ENCODE data around the gene SPTLC1. TPM values are rescaled to one million over a fixed set of nuclear protein-coding genes. Genes with fewer than 3 reads are reported as not detected.
"Not testable (repeated sequence)": the region's sequence is repeated elsewhere in the genome, so short reads cannot be mapped to it uniquely, and the experiment has no call there.

Gene SPTLC1, protein sequence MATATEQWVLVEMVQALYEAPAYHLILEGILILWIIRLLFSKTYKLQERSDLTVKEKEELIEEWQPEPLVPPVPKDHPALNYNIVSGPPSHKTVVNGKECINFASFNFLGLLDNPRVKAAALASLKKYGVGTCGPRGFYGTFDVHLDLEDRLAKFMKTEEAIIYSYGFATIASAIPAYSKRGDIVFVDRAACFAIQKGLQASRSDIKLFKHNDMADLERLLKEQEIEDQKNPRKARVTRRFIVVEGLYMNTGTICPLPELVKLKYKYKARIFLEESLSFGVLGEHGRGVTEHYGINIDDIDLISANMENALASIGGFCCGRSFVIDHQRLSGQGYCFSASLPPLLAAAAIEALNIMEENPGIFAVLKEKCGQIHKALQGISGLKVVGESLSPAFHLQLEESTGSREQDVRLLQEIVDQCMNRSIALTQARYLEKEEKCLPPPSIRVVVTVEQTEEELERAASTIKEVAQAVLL
- total RNA-seq, result 10 to 100 TPM; 49.1 to 54.5 TPM

DNA sequence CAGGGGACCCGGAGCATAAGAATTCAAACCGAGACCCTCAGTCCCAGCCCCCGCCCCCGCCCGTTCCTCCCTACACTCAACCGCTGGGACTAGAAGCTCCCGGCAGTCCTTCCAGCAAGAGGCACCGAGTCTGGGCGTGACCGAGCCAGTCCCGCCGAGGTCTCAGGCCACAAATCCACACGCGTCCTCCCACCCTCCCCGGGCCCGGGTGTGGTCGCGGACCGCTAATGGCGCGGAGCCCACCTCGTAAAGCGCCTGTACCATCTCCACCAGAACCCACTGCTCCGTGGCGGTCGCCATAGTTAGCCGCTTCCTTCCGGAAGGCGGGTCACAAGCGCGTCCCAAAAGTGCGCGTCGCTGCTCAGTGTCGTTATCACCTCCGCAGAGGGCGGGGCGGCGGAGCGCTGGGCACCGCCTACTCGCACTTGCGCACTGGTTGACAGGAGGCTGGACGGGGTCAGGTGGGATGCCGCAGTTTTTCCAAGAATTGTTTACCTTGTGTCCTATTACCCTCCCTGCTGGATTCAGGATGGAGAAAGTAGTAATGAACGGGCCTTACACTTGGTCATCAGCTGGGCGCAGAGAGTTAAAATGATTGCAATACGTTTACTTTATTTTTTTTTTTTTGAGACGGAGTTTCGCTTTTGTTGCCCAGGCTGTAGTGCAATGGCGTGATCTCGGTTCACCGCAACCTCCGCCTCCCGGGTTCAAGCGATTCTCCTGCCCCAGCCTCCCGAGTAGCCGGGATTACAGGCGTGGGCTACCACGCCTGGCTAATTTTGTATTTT, at the start of gene SPTLC1:
Gene SPTLC1, minus strand, starts transcription at position 343 of the 788 bp plus-strand sequence. Its CDS starts 43 bp downstream, at position 300.
- Mint-ChIP-seq H3K9me3 (no peaks in the 10 kb centered on the region), H3K36me3 (peaks cover 17% of the 10 kb centered on the region), H3K4me1 (peaks cover 24% of the 10 kb centered on the region), H3K27me3 (no peaks in the 10 kb centered on the region), H3K4me3 (peak within 1 kb of the TSS; percentile 97), H3K27ac (peak within 1 kb of the TSS; percentile 98)
- peak; percentile 95 for DNase-seq

GRCh38 chr9:92164975-92165374, 49.8 kb upstream of the SPTLC1 start:
- peaks cover 14% of the 10 kb centered on the region for H3K27me3 Mint-ChIP-seq
- H3K4me1 Mint-ChIP-seq, result no peaks in the 10 kb centered on the region
- no peak overlapping the region for H3K4me3 Mint-ChIP-seq
- no peak for DNase-seq
- no peak overlapping the region for H3K27ac Mint-ChIP-seq
- no peaks in the 10 kb centered on the region for H3K36me3 Mint-ChIP-seq
- peaks cover 13% of the 10 kb centered on the region for H3K9me3 Mint-ChIP-seq

GRCh38 chr9:92164490-92164889, 49.3 kb upstream of the SPTLC1 start:
- Mint-ChIP-seq H3K36me3 (no peaks in the 10 kb centered on the region), H3K4me3 (no peak overlapping the region), H3K27me3 (peaks cover 17% of the 10 kb centered on the region), H3K4me1 (no peaks in the 10 kb centered on the region), H3K27ac (no peak overlapping the region), H3K9me3 (peaks cover 13% of the 10 kb centered on the region)
- no peak for DNase-seq

- H3K27ac Mint-ChIP-seq, result no peak overlapping the region
- H3K4me1 Mint-ChIP-seq, result no peaks in the 10 kb centered on the region
- H3K36me3 Mint-ChIP-seq, result no peaks in the 10 kb centered on the region
- DNase-seq, result no peak
- H3K9me3 Mint-ChIP-seq, result peaks cover 13% of the 10 kb centered on the region
- H3K27me3 Mint-ChIP-seq, result peaks cover 28% of the 10 kb centered on the region
- no peak overlapping the region for H3K4me3 Mint-ChIP-seq
These were observed 48.1 kb upstream of the SPTLC1 start for GRCh38 chr9:92163276-92163675.

- peaks cover 24% of the 10 kb centered on the region for H3K27me3 Mint-ChIP-seq
- peaks cover 13% of the 10 kb centered on the region for H3K9me3 Mint-ChIP-seq
- no peak overlapping the region for H3K4me3 Mint-ChIP-seq
- no peak overlapping the region for H3K27ac Mint-ChIP-seq
- no peak for DNase-seq
- H3K36me3 Mint-ChIP-seq, result no peaks in the 10 kb centered on the region
- no peaks in the 10 kb centered on the region for H3K4me1 Mint-ChIP-seq
These were observed 45.6 kb upstream of the SPTLC1 start for GRCh38 chr9:92160786-92161185.

DNA sequence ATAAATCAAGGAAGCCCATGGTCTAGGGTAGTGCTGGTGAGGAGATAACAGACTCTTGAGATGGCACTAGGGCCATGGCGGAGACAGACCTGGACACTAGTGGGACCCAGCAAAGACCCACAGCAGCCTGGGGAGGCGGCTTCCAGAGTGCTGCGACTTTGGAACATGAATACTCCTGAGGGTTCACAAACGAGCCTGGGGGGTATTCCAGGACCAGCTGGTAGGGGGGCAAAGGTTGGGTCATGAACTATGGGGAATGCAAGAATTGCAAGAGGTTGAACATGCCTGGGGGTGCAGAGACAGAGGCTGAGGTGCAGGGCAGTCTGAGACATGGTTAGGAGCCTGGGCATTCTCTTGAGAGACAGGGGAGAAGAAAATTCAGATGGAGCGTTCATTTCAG, 43.8 kb upstream of the SPTLC1 start:
- H3K36me3 Mint-ChIP-seq, result no peaks in the 10 kb centered on the region
- peaks cover 2% of the 10 kb centered on the region for H3K9me3 Mint-ChIP-seq
- H3K4me1 Mint-ChIP-seq, result no peaks in the 10 kb centered on the region
- no peak overlapping the region for H3K27ac Mint-ChIP-seq
- H3K27me3 Mint-ChIP-seq, result peaks cover 24% of the 10 kb centered on the region
- H3K4me3 Mint-ChIP-seq, result no peak overlapping the region
- DNase-seq, result no peak

DNA sequence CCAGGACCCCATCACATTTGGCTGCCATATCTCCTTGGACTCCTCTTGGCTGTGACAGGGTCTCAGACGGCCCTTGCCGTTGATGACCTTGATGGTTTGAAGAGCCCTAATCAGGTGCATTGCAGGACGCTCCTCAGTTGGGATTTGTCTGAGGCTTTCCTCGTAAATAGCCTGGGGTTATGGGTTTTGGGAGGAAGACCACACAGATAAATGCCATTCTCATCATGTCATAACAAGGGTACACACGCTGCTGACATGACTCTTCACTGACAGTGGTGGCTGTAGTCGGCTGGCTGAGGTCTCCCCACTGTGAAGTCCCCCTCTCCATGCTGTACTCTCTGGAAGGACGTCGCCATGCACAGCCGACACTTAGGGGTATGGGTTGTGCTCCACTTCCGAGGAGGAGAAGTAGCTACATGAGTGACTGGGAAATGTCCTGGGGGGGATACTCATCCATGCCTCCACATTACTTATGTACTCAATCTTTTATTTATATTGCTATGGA, 42.9 kb upstream of the SPTLC1 start:
- Mint-ChIP-seq H3K36me3 (no peaks in the 10 kb centered on the region), H3K27ac (no peak overlapping the region), H3K27me3 (peaks cover 24% of the 10 kb centered on the region), H3K4me1 (no peaks in the 10 kb centered on the region), H3K9me3 (no peaks in the 10 kb centered on the region), H3K4me3 (no peak overlapping the region)
- DNase-seq, result no peak

DNA sequence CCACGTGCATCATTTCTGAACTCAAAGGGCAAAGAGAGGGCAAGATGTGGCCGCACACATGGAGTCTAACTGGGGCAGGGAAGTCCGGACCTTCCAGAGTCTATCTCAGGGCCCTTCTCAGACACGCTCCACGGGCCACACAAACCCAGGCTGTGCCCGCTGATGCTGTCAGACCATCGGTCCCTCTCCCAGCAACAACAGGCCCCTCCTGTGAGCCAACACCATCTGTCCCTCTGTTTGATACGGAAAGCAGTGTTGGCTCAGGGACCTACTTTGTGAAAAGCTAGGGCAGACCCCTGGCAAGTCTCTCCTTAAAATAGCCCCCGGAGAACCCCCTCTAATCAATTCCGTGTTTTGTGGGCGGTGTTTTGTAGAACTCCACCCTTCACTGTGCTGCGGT, 40.5 kb upstream of the SPTLC1 start:
- H3K27me3 Mint-ChIP-seq, result peaks cover 20% of the 10 kb centered on the region
- not testable (repeated sequence) for H3K27ac Mint-ChIP-seq, H3K9me3 Mint-ChIP-seq, DNase-seq, H3K4me3 Mint-ChIP-seq, H3K36me3 Mint-ChIP-seq, H3K4me1 Mint-ChIP-seq

DNA sequence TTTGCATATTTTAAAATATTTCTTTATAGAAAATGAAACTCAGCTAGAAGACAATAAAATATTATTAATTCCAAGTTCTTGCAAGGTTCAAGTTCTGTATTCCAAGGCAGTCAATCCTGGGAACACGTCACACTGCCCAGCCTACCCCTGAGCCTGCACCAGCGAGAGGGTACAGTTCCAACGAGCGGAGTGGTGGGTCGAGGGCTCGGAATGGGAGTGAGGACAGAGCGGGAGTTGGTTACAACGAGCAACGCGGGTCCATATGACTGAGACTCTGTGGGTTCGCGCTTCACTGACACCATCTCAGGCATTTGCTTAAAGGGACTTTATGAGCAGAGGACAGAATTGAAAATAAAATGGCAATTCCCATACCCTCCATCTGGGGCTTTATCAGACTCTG, 40.0 kb upstream of the SPTLC1 start:
- H3K4me1 Mint-ChIP-seq, result no peaks in the 10 kb centered on the region
- no peak overlapping the region for H3K4me3 Mint-ChIP-seq
- H3K27me3 Mint-ChIP-seq, result peaks cover 22% of the 10 kb centered on the region
- H3K27ac Mint-ChIP-seq, result no peak overlapping the region
- DNase-seq, result no peak
- no peaks in the 10 kb centered on the region for H3K9me3 Mint-ChIP-seq
- H3K36me3 Mint-ChIP-seq, result no peaks in the 10 kb centered on the region

DNA sequence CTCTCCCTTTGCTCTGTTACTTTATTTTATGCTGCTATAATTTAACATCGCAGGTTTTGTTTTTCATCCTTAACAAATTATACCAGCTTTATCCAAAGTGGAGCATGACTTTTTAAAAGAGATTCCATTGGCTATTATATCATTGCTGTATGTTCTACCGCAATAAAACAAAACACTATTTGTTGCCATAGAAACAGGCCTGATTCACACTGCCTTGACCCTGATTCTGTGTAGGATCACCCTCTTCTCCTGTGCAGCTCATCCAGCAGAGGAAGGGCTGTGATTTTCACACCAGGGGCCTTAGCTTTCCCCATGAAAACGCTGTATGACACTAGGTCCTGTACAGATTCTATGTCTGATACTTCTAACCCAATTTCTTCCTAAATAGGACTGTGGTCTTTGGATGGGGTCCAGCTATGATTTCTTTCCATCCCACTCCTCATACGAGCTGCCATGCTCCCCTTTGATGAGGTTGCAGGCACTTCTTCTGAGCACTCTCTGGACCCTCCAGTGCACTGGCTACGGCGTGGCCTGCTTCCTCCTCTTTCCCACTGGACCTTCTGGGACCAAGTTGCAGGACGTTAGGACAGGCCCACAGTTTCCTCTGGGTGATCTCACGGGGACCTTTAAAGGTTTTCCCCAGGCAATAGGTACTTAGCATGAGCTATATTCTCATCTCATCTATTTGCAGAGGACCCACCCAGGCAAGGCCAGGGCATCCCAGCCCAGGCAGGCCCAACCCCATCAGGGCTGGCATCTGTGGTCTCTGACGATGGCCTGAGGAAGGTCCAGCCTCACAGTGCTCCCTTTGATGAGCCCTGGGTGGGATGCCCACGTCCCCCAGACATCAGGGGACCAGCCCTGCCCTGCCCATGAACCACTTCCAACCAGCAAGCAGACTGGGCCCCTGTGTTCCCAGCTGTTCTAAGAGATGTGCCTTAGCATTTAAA, 38.5 kb upstream of the SPTLC1 start:
- H3K4me3 Mint-ChIP-seq, DNase-seq, H3K4me1 Mint-ChIP-seq, H3K36me3 Mint-ChIP-seq, H3K9me3 Mint-ChIP-seq, H3K27ac Mint-ChIP-seq: not testable (repeated sequence)
- peaks cover 22% of the 10 kb centered on the region for H3K27me3 Mint-ChIP-seq

DNA sequence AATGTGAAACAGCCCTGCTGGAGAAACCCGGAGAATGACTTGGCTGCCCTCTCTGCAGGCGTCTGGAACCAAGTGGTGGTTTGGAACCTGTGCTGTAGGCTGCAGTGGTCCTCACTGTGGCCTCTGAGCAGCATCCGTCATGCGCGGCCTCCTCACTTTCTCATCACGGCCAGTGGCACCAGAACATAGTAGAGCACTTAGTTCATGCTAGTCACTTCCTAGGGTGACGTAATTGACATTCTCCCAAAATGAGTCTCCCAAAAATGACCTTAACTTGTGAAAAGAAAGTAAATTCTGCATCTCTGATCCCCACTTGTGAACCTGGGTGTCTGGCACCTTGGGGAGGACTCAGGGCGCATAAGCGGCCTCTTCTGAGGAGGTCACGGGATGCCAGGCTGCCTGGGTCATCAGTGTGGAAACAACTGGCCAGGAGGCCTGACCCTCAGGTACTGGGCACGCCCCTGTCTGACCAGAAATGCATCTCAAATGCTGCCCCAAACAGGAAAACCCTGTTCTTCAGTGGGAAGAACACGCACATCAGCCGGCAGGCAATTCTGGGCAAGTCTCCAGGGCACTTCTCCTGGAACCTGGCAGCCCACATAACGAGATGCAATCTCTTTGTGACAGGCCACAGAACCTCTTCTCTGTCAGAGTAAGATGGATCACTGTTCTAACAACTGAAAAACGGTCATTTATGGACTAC, 36.6 kb upstream of the SPTLC1 start:
- peaks cover 3% of the 10 kb centered on the region for H3K4me1 Mint-ChIP-seq
- DNase-seq, result no peak
- H3K27me3 Mint-ChIP-seq, result peaks cover 22% of the 10 kb centered on the region
- no peaks in the 10 kb centered on the region for H3K9me3 Mint-ChIP-seq
- H3K4me3 Mint-ChIP-seq, result no peak overlapping the region
- H3K36me3 Mint-ChIP-seq, result no peaks in the 10 kb centered on the region
- no peak overlapping the region for H3K27ac Mint-ChIP-seq

DNA sequence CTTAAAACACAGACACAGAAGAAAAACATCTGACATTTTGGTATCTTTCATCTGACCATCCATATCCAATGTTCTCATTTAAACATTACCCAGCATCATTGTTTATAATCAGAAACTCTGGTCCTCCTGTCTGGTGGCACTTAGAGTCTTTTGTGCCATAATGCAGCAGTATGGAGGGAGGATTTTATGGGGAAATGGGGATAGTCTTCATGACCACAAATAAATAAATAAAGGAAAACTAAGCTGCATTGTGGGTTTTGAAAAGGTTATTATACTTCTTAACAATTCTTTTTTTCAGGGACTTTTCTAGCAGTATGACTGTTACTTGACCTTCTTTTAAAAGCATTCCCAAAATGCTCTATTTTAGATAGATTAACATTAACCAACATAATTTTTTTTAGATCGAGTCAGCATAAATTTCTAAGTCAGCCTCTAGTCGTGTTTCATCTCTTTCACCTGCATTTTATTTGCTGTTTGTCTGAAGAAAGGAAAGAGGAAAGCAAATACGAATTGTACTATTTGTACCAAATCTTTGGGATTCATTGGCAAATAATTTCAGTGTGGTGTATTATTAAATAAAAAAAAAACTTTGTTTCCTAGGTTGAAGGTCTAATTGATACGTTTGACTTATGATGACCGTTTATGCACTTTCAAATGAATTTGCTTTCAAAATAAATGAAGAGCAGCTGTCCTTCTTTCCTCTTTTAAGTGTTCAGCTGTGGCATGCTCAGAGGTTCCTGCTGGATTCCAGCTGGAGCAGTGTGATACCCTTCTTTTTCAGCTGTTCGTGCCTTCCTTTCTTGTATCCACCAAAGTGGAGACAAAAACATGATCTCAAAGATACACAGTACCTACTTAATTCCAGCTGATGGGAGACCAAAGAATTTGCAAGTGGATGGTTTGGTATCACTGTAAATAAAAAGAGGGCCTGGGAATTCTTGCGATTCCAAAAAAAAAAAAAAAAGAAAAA, 35.6 kb upstream of the SPTLC1 start:
- H3K27me3 Mint-ChIP-seq, result peaks cover 30% of the 10 kb centered on the region
- H3K4me3 Mint-ChIP-seq, H3K9me3 Mint-ChIP-seq, H3K4me1 Mint-ChIP-seq, H3K27ac Mint-ChIP-seq, DNase-seq, H3K36me3 Mint-ChIP-seq: not testable (repeated sequence)

- Mint-ChIP-seq H3K9me3 (no peaks in the 10 kb centered on the region), H3K27me3 (peaks cover 43% of the 10 kb centered on the region), H3K4me3 (no peak overlapping the region), H3K36me3 (no peaks in the 10 kb centered on the region), H3K27ac (no peak overlapping the region), H3K4me1 (peaks cover 3% of the 10 kb centered on the region)
- no peak for DNase-seq
These were observed 32.6 kb upstream of the SPTLC1 start for GRCh38 chr9:92147852-92148180.

Data from activated naive CD8-positive, alpha-beta T cell treated with anti-CD3 and anti-CD28 coated beads for 36 hours (primary cell).